Measurements from ENCODE around the gene SLC30A4. TPM values are rescaled to one million over a fixed set of nuclear protein-coding genes. Genes with fewer than 3 reads are reported as not detected.
A peak's percentile ranks its signal among the peaks of the same experiment; 100 is the strongest.

SLC30A4 gene
- total and polyA plus RNA-seq, 2 donors (not counting 1 experiment from before 2014, with no cell fraction given), result 6.7 to 12.2 TPM

DNA sequence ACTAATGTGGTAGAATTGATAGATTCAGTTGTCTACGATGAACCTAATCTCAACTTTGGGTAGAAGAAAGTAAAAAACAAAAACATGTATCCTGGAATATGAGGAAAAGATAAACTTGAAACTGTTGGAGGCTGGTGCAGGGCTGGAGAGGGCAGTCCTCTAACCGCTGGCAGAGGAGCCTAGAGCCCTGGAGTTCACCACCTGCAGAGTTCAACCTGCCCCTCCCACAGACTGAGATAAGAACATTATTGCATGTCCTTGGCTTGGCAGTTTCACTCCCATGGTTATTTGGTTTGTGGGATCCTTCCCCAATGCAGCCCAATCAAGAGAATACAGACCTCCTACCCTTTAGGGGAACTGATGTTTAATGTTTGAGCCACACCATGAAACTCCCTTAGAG is 91.0 kb downstream of the SLC30A4 start:
- Histone ChIP-seq H4K20me1 (ENCODE audit: control insufficient read depth, extremely low read depth, insufficient read depth, low read length) (no peaks in the 10 kb centered on the region), H3K9me3 (ENCODE audit: control insufficient read depth, insufficient read depth, low read depth, low read length) (no peaks in the 10 kb centered on the region), H3K36me3 (ENCODE audit: control insufficient read depth, insufficient read depth, low read length) (no peaks in the 10 kb centered on the region), H3K4me1 (ENCODE audit: control insufficient read depth, extremely low read depth, insufficient read depth, low read length) (no peaks in the 10 kb centered on the region), H3K9ac (ENCODE audit: insufficient read depth, low read length) (no peak overlapping the region), H2AFZ (ENCODE audit: low read length) (no peak overlapping the region), H3K79me2 (ENCODE audit: control insufficient read depth, insufficient read depth, low read length) (no peaks in the 10 kb centered on the region), H3K27ac (ENCODE audit: insufficient read depth, low read length) (no peak overlapping the region), H3K27me3 (ENCODE audit: control insufficient read depth, insufficient read depth, low read length) (no peaks in the 10 kb centered on the region), H3K4me3 (replicated peaks in 1 of 4; ENCODE audit: control extremely low read depth in 1 of 4, insufficient read depth in 1 of 4, low read depth in 3 of 4, low read length in 4 of 4) (no peak overlapping the region), H3K4me2 (ENCODE audit: extremely low read depth, insufficient read depth, low read length) (no peak overlapping the region)
- TF ChIP-seq, protein P1, sequence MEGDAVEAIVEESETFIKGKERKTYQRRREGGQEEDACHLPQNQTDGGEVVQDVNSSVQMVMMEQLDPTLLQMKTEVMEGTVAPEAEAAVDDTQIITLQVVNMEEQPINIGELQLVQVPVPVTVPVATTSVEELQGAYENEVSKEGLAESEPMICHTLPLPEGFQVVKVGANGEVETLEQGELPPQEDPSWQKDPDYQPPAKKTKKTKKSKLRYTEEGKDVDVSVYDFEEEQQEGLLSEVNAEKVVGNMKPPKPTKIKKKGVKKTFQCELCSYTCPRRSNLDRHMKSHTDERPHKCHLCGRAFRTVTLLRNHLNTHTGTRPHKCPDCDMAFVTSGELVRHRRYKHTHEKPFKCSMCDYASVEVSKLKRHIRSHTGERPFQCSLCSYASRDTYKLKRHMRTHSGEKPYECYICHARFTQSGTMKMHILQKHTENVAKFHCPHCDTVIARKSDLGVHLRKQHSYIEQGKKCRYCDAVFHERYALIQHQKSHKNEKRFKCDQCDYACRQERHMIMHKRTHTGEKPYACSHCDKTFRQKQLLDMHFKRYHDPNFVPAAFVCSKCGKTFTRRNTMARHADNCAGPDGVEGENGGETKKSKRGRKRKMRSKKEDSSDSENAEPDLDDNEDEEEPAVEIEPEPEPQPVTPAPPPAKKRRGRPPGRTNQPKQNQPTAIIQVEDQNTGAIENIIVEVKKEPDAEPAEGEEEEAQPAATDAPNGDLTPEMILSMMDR (conservative IDR thresholded peaks at IDR 0.05 in 1 of 2, IDR thresholded peaks at IDR 0.05 in 1 of 2; ENCODE audit: low read depth in 1 of 2, low read length in 2 of 2), result no peak
- DNase-seq (ENCODE audit: low read depth in 2 of 2), result no peak

DNA sequence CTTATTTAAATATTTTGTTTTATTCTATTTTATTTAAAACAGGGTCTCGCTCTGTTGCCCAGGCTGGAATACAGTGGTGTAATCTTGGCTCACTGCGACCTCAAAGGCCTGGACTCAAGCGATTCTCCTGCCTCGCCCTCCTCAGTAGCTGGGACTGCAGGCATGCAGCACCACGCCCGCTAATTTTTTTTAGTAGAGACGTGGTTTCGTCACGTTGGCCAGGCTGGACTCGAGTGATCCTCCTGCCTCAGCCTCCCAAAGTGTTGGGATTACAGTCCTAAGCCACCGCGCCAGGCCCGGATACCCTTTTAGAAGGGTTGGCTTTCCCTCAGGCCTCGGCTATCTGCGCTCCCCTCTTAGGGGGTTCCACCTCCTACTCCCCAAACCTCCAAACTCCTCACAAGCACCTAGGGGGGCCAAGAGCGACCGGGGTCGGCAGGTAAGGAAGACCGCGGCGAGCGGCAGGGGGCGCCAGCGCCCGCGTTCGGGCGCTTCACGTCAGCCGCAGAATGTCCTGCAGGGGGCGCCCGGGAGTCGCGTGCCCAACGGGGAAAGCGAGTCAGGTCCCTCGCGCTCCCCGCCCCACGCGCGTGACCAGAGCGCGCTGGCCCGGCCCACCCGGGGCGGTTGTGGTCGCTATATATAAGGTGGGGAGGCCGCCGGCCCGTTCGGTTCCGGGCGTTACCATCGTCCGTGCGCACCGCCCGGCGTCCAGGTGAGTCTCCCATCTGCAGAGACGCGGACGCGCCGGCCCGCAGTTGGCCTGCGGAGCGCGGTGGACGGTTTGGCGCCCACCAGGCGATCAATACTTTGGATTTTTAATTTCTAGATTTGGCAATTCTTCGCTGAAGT is 92.4 kb downstream of the SLC30A4 start:
- Histone ChIP-seq H3K27ac (ENCODE audit: insufficient read depth, low read length) (no peak overlapping the region), H3K79me2 (ENCODE audit: control insufficient read depth, insufficient read depth, low read length) (no peaks in the 10 kb centered on the region), H2AFZ (ENCODE audit: low read length) (peak overlapping the region; percentile 2), H3K4me2 (ENCODE audit: extremely low read depth, insufficient read depth, low read length) (peak overlapping the region; percentile 69), H3K27me3 (ENCODE audit: control insufficient read depth, insufficient read depth, low read length) (no peaks in the 10 kb centered on the region), H3K4me3 (replicated peaks in 1 of 4; ENCODE audit: control extremely low read depth in 1 of 4, insufficient read depth in 1 of 4, low read depth in 3 of 4, low read length in 4 of 4) (peak overlapping the region; percentile 27 to 59 (median 36)), H4K20me1 (ENCODE audit: control insufficient read depth, extremely low read depth, insufficient read depth, low read length) (no peaks in the 10 kb centered on the region), H3K36me3 (ENCODE audit: control insufficient read depth, insufficient read depth, low read length) (no peaks in the 10 kb centered on the region), H3K9me3 (ENCODE audit: control insufficient read depth, insufficient read depth, low read depth, low read length) (no peaks in the 10 kb centered on the region), H3K4me1 (ENCODE audit: control insufficient read depth, extremely low read depth, insufficient read depth, low read length) (no peaks in the 10 kb centered on the region), H3K9ac (ENCODE audit: insufficient read depth, low read length) (no peak overlapping the region)
- peak; percentile 28 to 55 for DNase-seq (ENCODE audit: low read depth in 2 of 2)
- no peak for TF ChIP-seq EZH2 (IDR thresholded peaks at IDR 0.05; ENCODE audit: low read length, missing control alignments)
- TF ChIP-seq, protein P1 (conservative IDR thresholded peaks at IDR 0.05 in 1 of 2, IDR thresholded peaks at IDR 0.05 in 1 of 2; ENCODE audit: low read depth in 1 of 2, low read length in 2 of 2), result peak; percentile 96 to 100

Other genes starting within 250 kb of the SLC30A4 start
- gene GATM, start 144.2 kb downstream of the SLC30A4 start, total RNA-seq, result 0.17 and 0.26 TPM in 2 replicates
- gene GATM, start 144.2 kb downstream of the SLC30A4 start, polyA plus RNA-seq, result 0.07 and 0.14 TPM in 2 replicates
- 84.6 and 91.9 TPM in 2 replicates for gene BLOC1S6, start 64.6 kb upstream of the SLC30A4 start, total RNA-seq
- gene BLOC1S6, start 64.6 kb upstream of the SLC30A4 start, polyA plus RNA-seq, result 34.2 and 38.3 TPM in 2 replicates
- 105 and 129 TPM in 2 replicates for gene SQOR, start 112.3 kb upstream of the SLC30A4 start, total RNA-seq
- 55.4 and 81.5 TPM in 2 replicates for gene SQOR, start 112.3 kb upstream of the SLC30A4 start, polyA plus RNA-seq

Measured in fibroblast of lung (primary cell).